Activated CD4-positive, alpha-beta T cell treated with anti-CD3 and anti-CD28 coated beads, Interleukin-2, amount 10 ng/mL, durations not matched to agents 24 days and 14 days (primary cell): ENCODE results near the gene ADAMTS6. TPM values are rescaled to one million over a fixed set of nuclear protein-coding genes. Genes with fewer than 3 reads are reported as not detected.

Experiments used
- DNase-seq: peaks from one replicate; pipeline ENCODE4 v3.0.0; 2022
- H3K27ac Mint-ChIP-seq: one replicate; pipeline ENCODE4 v1.8.0; 2022; ENCODE audit warnings: mild to moderate bottlenecking, mixed read lengths
- H3K27me3 Mint-ChIP-seq: one replicate; pipeline ENCODE4 v1.8.0; 2022; ENCODE audit warnings: mixed read lengths
- H3K36me3 Mint-ChIP-seq: one replicate; pipeline ENCODE4 v1.8.0; 2022; ENCODE audit warnings: low read depth, mild to moderate bottlenecking, mixed read lengths
- H3K4me1 Mint-ChIP-seq: one replicate; pipeline ENCODE4 v1.8.0; 2021; ENCODE audit warnings: mixed read lengths
- H3K4me3 Mint-ChIP-seq: one replicate; pipeline ENCODE4 v1.8.0; 2022; ENCODE audit warnings: mild to moderate bottlenecking, moderate library complexity, mixed read lengths
- H3K9me3 Mint-ChIP-seq: one replicate; pipeline ENCODE4 v1.8.0; 2021; ENCODE audit warnings: mixed read lengths
- intact Hi-C: fragments of 100-400 bp; cut with micrococcal nuclease; formaldehyde crosslinking; loops from one replicate; pipeline ENCODE4 v1.15.1; 2023
- total RNA-seq: library from RNA; stranded (reverse); gene quantifications from 2 replicates; pipeline ENCODE4 v1.2.3, GENCODE V29; 2022

Gene ADAMTS6
- total RNA-seq, 1 donor from 2014 or later = 0.89 TPM

GRCh38 chr5:65113771-65114170 lies 367.9 kb downstream of the ADAMTS6 start:
- Mint-ChIP-seq H3K27me3 (peaks cover 16% of the 10 kb centered on the region), H3K4me1 (no peaks in the 10 kb centered on the region), H3K9me3 (peaks cover 6% of the 10 kb centered on the region), H3K36me3 (no peaks in the 10 kb centered on the region), H3K27ac (no peak overlapping the region), H3K4me3 (no peak overlapping the region)
- DNase-seq = no peak
- intact Hi-C loops = no loop called here

- Mint-ChIP-seq H3K27ac (no peak overlapping the region), H3K27me3 (peaks cover 20% of the 10 kb centered on the region), H3K36me3 (no peaks in the 10 kb centered on the region), H3K4me1 (no peaks in the 10 kb centered on the region), H3K4me3 (no peak overlapping the region), H3K9me3 (peaks cover 6% of the 10 kb centered on the region)
- no peak for DNase-seq
- intact Hi-C loops = no loop called here
Measured at GRCh38 chr5:65111961-65112658, 369.6 kb downstream of the ADAMTS6 start.

- peaks cover 14% of the 10 kb centered on the region for H3K4me1 Mint-ChIP-seq
- H3K9me3 Mint-ChIP-seq = peaks cover 6% of the 10 kb centered on the region
- H3K27ac Mint-ChIP-seq = no peak overlapping the region
- no peak overlapping the region for H3K4me3 Mint-ChIP-seq
- H3K27me3 Mint-ChIP-seq = peaks cover 18% of the 10 kb centered on the region
- DNase-seq = peak; percentile 16
- H3K36me3 Mint-ChIP-seq = no peaks in the 10 kb centered on the region
- intact Hi-C loops = loop anchor here (10.0 kb wide), 2 partner anchors 86 to 294 kb away; no protein-coding TSS in a partner anchor
Measured at GRCh38 chr5:65108786-65109743, 372.7 kb downstream of the ADAMTS6 start.

GRCh38 chr5:65105301-65105700 lies 376.4 kb downstream of the ADAMTS6 start:
- intact Hi-C loops = loop anchor here (1.0 to 10.0 kb wide), 3 partner anchors 90 to 378 kb away; no protein-coding TSS in a partner anchor
- peak; percentile 56 for DNase-seq
- H3K4me3 Mint-ChIP-seq = peak overlapping the region; percentile 33
- H3K4me1 Mint-ChIP-seq = peaks cover 30% of the 10 kb centered on the region
- peaks cover 6% of the 10 kb centered on the region for H3K9me3 Mint-ChIP-seq
- H3K36me3 Mint-ChIP-seq = no peaks in the 10 kb centered on the region
- H3K27me3 Mint-ChIP-seq = peaks cover 24% of the 10 kb centered on the region
- no peak overlapping the region for H3K27ac Mint-ChIP-seq

GRCh38 chr5:65104831-65105230 lies 376.9 kb downstream of the ADAMTS6 start:
- Mint-ChIP-seq H3K27me3 (peaks cover 21% of the 10 kb centered on the region), H3K9me3 (peaks cover 6% of the 10 kb centered on the region), H3K36me3 (no peaks in the 10 kb centered on the region), H3K4me3 (peak overlapping the region; percentile 33), H3K4me1 (peaks cover 30% of the 10 kb centered on the region), H3K27ac (no peak overlapping the region)
- DNase-seq = peak; percentile 42
- intact Hi-C loops = loop anchor here (1.0 to 10.0 kb wide), 3 partner anchors 90 to 378 kb away; no protein-coding TSS in a partner anchor

- Mint-ChIP-seq H3K36me3 (no peaks in the 10 kb centered on the region), H3K27ac (no peak overlapping the region), H3K4me1 (peaks cover 30% of the 10 kb centered on the region), H3K9me3 (peaks cover 4% of the 10 kb centered on the region), H3K27me3 (peaks cover 16% of the 10 kb centered on the region), H3K4me3 (peak overlapping the region; percentile 61)
- intact Hi-C loops = loop anchor here (2.0 to 10.0 kb wide), 3 partner anchors 67 to 289 kb away; no protein-coding TSS in a partner anchor
- no peak for DNase-seq
Measured at GRCh38 chr5:65103756-65104440, 377.8 kb downstream of the ADAMTS6 start.

- Mint-ChIP-seq H3K4me3 (peak overlapping the region; percentile 80), H3K27ac (peak overlapping the region; percentile 21), H3K36me3 (no peaks in the 10 kb centered on the region), H3K9me3 (peaks cover 3% of the 10 kb centered on the region), H3K27me3 (peaks cover 13% of the 10 kb centered on the region), H3K4me1 (peaks cover 30% of the 10 kb centered on the region)
- intact Hi-C loops = loop anchor here (2.0 to 10.0 kb wide), 3 partner anchors 66 to 288 kb away; no protein-coding TSS in a partner anchor
- DNase-seq = peak; percentile 80
Measured at GRCh38 chr5:65102976-65103711, 378.6 kb downstream of the ADAMTS6 start.

GRCh38 chr5:65102371-65102975 lies 379.2 kb downstream of the ADAMTS6 start:
- no peak for DNase-seq
- H3K4me3 Mint-ChIP-seq = peak overlapping the region; percentile 80
- H3K27ac Mint-ChIP-seq = peak overlapping the region; percentile 74
- H3K4me1 Mint-ChIP-seq = peaks cover 30% of the 10 kb centered on the region
- peaks cover 12% of the 10 kb centered on the region for H3K27me3 Mint-ChIP-seq
- intact Hi-C loops = loop anchor here (2.0 to 10.0 kb wide), 3 partner anchors 66 to 288 kb away; no protein-coding TSS in a partner anchor
- H3K9me3 Mint-ChIP-seq = peaks cover 1% of the 10 kb centered on the region
- no peaks in the 10 kb centered on the region for H3K36me3 Mint-ChIP-seq

GRCh38 chr5:65101632-65102100 lies 380.1 kb downstream of the ADAMTS6 start:
- no peak overlapping the region for H3K4me3 Mint-ChIP-seq
- peaks cover 30% of the 10 kb centered on the region for H3K4me1 Mint-ChIP-seq
- H3K27ac Mint-ChIP-seq = no peak overlapping the region
- no peaks in the 10 kb centered on the region for H3K9me3 Mint-ChIP-seq
- no peaks in the 10 kb centered on the region for H3K36me3 Mint-ChIP-seq
- peaks cover 13% of the 10 kb centered on the region for H3K27me3 Mint-ChIP-seq
- DNase-seq = peak; percentile 24
- intact Hi-C loops = loop anchor here (2.0 to 10.0 kb wide), 3 partner anchors 65 to 287 kb away; no protein-coding TSS in a partner anchor

- no peaks in the 10 kb centered on the region for H3K36me3 Mint-ChIP-seq
- H3K4me1 Mint-ChIP-seq = peaks cover 28% of the 10 kb centered on the region
- intact Hi-C loops = loop anchor here (10.0 kb wide), 2 partner anchors 94 to 286 kb away; no protein-coding TSS in a partner anchor
- H3K9me3 Mint-ChIP-seq = no peaks in the 10 kb centered on the region
- H3K27ac Mint-ChIP-seq = no peak overlapping the region
- no peak overlapping the region for H3K4me3 Mint-ChIP-seq
- peak; percentile 68 for DNase-seq
- H3K27me3 Mint-ChIP-seq = peaks cover 13% of the 10 kb centered on the region
Measured at GRCh38 chr5:65100911-65101631, 380.6 kb downstream of the ADAMTS6 start.
